H9 (cell line): ENCODE measurements around the gene TGFB1I1. TPM values are rescaled to one million over a fixed set of nuclear protein-coding genes. Genes with fewer than 3 reads are reported as not detected.

Source experiments
- DNase-seq: peaks from one replicate; pipeline ENCODE4 v3.0.0-alpha.2; 2017
- H2AFZ ChIP-seq: one replicate; pipeline ENCODE4 v1.6.1; 2013; ENCODE audit warnings: mild to moderate bottlenecking, low read length, control low read depth, moderate library complexity
- H2AK5ac ChIP-seq: 2 replicates; pipeline ENCODE4 v1.6.1; 2013; ENCODE audit warnings: low read length, control low read depth, mixed read lengths; ENCODE audit not compliant: insufficient read length
- H2BK120ac ChIP-seq: one replicate; pipeline ENCODE4 v1.6.1; 2013; ENCODE audit warnings: low read depth, mild to moderate bottlenecking, low read length, control low read depth, inconsistent platforms; ENCODE audit not compliant: poor library complexity, severe bottlenecking
- H2BK12ac ChIP-seq: 2 replicates; pipeline ENCODE4 v1.6.1; 2013; ENCODE audit warnings: low read length, control low read depth, mixed read lengths, low read depth; ENCODE audit not compliant: insufficient read length
- H2BK15ac ChIP-seq: 2 replicates; pipeline ENCODE4 v1.6.1; 2013; ENCODE audit warnings: low read depth, low read length, control low read depth
- H2BK20ac ChIP-seq: one replicate; pipeline ENCODE4 v1.6.1; 2013; ENCODE audit warnings: low read depth, mild to moderate bottlenecking, low read length, control low read depth, inconsistent platforms; ENCODE audit not compliant: poor library complexity, severe bottlenecking
- H2BK5ac ChIP-seq: 2 replicates; pipeline ENCODE4 v1.6.1; 2013; ENCODE audit warnings: low read length, control low read depth, mixed read lengths; ENCODE audit not compliant: insufficient read length
- H3K14ac ChIP-seq: 2 replicates; pipeline ENCODE4 v1.6.1; 2013; ENCODE audit warnings: low read length, control low read depth; ENCODE audit not compliant: insufficient read depth
- H3K18ac ChIP-seq: 2 replicates; pipeline ENCODE4 v1.6.1; 2013; ENCODE audit warnings: low read depth, mild to moderate bottlenecking, mixed read lengths, low read length, control low read depth; ENCODE audit not compliant: insufficient read length
- H3K23ac ChIP-seq: 2 replicates; pipeline ENCODE4 v1.6.1; 2013; ENCODE audit warnings: low read length, control low read depth, mixed read lengths, low read depth; ENCODE audit not compliant: insufficient read length
- H3K23me2 ChIP-seq: 2 replicates; pipeline ENCODE4 v1.6.1; 2013; ENCODE audit warnings: low read depth, mild to moderate bottlenecking, mixed read lengths, low read length, control low read depth; ENCODE audit not compliant: insufficient read length, poor library complexity, severe bottlenecking
- H3K27ac ChIP-seq: 2 replicates; pipeline ENCODE4 v1.5.1; 2013; ENCODE audit warnings: low read length, control low read depth, mixed read lengths, low read depth; ENCODE audit not compliant: insufficient read length
- H3K27me3 ChIP-seq: 2 replicates; pipeline ENCODE4 v1.6.1; 2013; ENCODE audit warnings: low read length, control low read depth, inconsistent platforms; ENCODE audit not compliant: insufficient read depth
- H3K4ac ChIP-seq: 2 replicates; pipeline ENCODE4 v1.6.1; 2013; ENCODE audit warnings: low read depth, mild to moderate bottlenecking, control low read depth, inconsistent platforms, low read length, moderate library complexity
- H3K4me1 ChIP-seq: 2 replicates; pipeline ENCODE4 v1.6.1; 2013; ENCODE audit warnings: low read length, control low read depth, inconsistent platforms; ENCODE audit not compliant: insufficient read depth
- H3K4me2 ChIP-seq: 2 replicates; pipeline ENCODE4 v1.6.1; 2013; ENCODE audit warnings: low read length, control low read depth, mixed read lengths; ENCODE audit not compliant: insufficient read length, insufficient read depth
- H3K56ac ChIP-seq: 2 replicates; pipeline ENCODE4 v1.6.1; 2013; ENCODE audit warnings: low read depth, mild to moderate bottlenecking, mixed read lengths, low read length, control low read depth; ENCODE audit not compliant: insufficient read length
- H3K79me1 ChIP-seq: 2 replicates; pipeline ENCODE4 v1.6.1; 2013; ENCODE audit warnings: low read depth, mild to moderate bottlenecking, moderate library complexity, low read length, control low read depth, inconsistent platforms; ENCODE audit not compliant: insufficient read depth, poor library complexity, severe bottlenecking
- H3K79me2 ChIP-seq: 2 replicates; pipeline ENCODE4 v1.6.1; 2013; ENCODE audit warnings: low read length, control low read depth, inconsistent platforms; ENCODE audit not compliant: insufficient read depth
- H3K9ac ChIP-seq: 2 replicates; pipeline ENCODE4 v1.6.1; 2013; ENCODE audit warnings: low read length, control low read depth, mixed read lengths; ENCODE audit not compliant: insufficient read length; ENCODE audit errors: extremely low read depth
- H3K9me3 ChIP-seq: one replicate; pipeline ENCODE4 v1.6.1; 2013; ENCODE audit warnings: low read depth, low read length, inconsistent platforms; ENCODE audit not compliant: control insufficient read depth
- H3T11ph ChIP-seq: one replicate; pipeline ENCODE4 v1.6.1; 2013; ENCODE audit warnings: mild to moderate bottlenecking, low read length, control low read depth, inconsistent platforms
- H4K20me1 ChIP-seq: one replicate; pipeline ENCODE4 v1.6.1; 2013; ENCODE audit not compliant: control insufficient read depth, insufficient read length, insufficient read depth
- H4K5ac ChIP-seq: 2 replicates; pipeline ENCODE4 v1.6.1; 2013; ENCODE audit warnings: low read depth, mild to moderate bottlenecking, mixed read lengths, low read length, control low read depth; ENCODE audit not compliant: insufficient read length
- H4K8ac ChIP-seq: replicated peaks from 2 replicates; pipeline ENCODE4 v1.6.1; 2013; ENCODE audit warnings: low read length, control low read depth, mixed read lengths, low read depth; ENCODE audit not compliant: insufficient read length
- H4K91ac ChIP-seq: 2 replicates; pipeline ENCODE4 v1.6.1; 2013; ENCODE audit warnings: low read depth, mild to moderate bottlenecking, moderate library complexity, mixed read lengths, low read length, control low read depth; ENCODE audit not compliant: insufficient read length
- H3K27ac Mint-ChIP-seq, 3 experiments: 2 replicates in 2 of 3; 3 replicates in 1 of 3; pipeline ENCODE4 v1.8.0; 2020 to 2021; ENCODE audit warnings: mixed read lengths in 3 of 3, mild to moderate bottlenecking in 1 of 3, moderate library complexity in 1 of 3
- H3K27me3 Mint-ChIP-seq: 2 replicates; pipeline ENCODE4 v1.8.0; 2021; ENCODE audit warnings: low read depth, mild to moderate bottlenecking, moderate library complexity, mixed read lengths
- H3K36me3 Mint-ChIP-seq, 3 experiments: 2 replicates in 2 of 3; 3 replicates in 1 of 3; pipeline ENCODE4 v1.8.0; 2020 to 2021; ENCODE audit warnings: low read depth in 3 of 3, mixed read lengths in 3 of 3; ENCODE audit not compliant: insufficient read depth in 1 of 3
- H3K4me1 Mint-ChIP-seq, 2 experiments: 2 replicates each; pipeline ENCODE4 v1.8.0; 2020; ENCODE audit warnings: mixed read lengths in 2 of 2
- H3K4me3 Mint-ChIP-seq, 2 experiments: 2 replicates in 1 of 2; 3 replicates in 1 of 2; pipeline ENCODE4 v1.8.0; 2020 to 2021; ENCODE audit warnings: mild to moderate bottlenecking in 2 of 2, mixed read lengths in 2 of 2, moderate library complexity in 1 of 2
- H3K9me3 Mint-ChIP-seq, 2 experiments: 2 replicates in 1 of 2; 3 replicates in 1 of 2; pipeline ENCODE4 v1.8.0; 2020; ENCODE audit warnings: mild to moderate bottlenecking in 2 of 2, mixed read lengths in 2 of 2, moderate library complexity in 1 of 2
- CTCF ChIP-seq: fragments of 200-600 bp; sonication (generic); conservative IDR thresholded peaks from 3 replicates; pipeline ENCODE4 v1.8.0; 2021; ENCODE audit warnings: antibody characterized with exemption, mild to moderate bottlenecking
- WGBS: extraction: QIAGEN DNeasy Blood & Tissue Kit; methylation state at CpG from one replicate; pipeline ENCODE4 v1.1.7; 2013; ENCODE audit warnings: missing lambda C conversion rate, low lambda C conversion rate, mixed read lengths; ENCODE audit not compliant: insufficient read length; ENCODE audit errors: extremely low coverage; 5-methylcytosine and 5-hydroxymethylcytosine counted together
- total RNA-seq: library from RNA; stranded (reverse); gene quantifications from 2 replicates; pipeline ENCODE4 v1.2.1, GENCODE V29; 2021

TGFB1I1 gene
- total RNA-seq, 1 experiment from 2014 or later: 15.4 TPM

- H2BK15ac ChIP-seq: no peak overlapping the region
- H4K91ac ChIP-seq: no peak overlapping the region
- H4K5ac ChIP-seq: no peak overlapping the region
- H3K18ac ChIP-seq: no peak overlapping the region
- H3K4me1 Mint-ChIP-seq: peaks cover 24 to 35% of the 10 kb centered on the region in 2 experiments
- H3K79me2 ChIP-seq: no peaks in the 10 kb centered on the region
- H3T11ph ChIP-seq: no peak overlapping the region
- no peak overlapping the region for H2BK5ac ChIP-seq
- no peaks in the 10 kb centered on the region for H4K20me1 ChIP-seq
- H3K23me2 ChIP-seq: no peaks in the 10 kb centered on the region
- H3K36me3 Mint-ChIP-seq: peaks cover 4 to 5% (median 4%) of the 10 kb centered on the region in 3 experiments; a peak in 6 of 7 replicates
- no peak overlapping the region for H2BK120ac ChIP-seq
- no peak for TF ChIP-seq CTCF
- H3K23ac ChIP-seq: no peak overlapping the region
- H3K56ac ChIP-seq: no peak overlapping the region
- no peak overlapping the region for H3K4me2 ChIP-seq
- H2BK20ac ChIP-seq: no peak overlapping the region
- no peak overlapping the region for H3K4me3 Mint-ChIP-seq
- H2BK12ac ChIP-seq: no peak overlapping the region
- no peak overlapping the region for H3K27ac ChIP-seq
- no peaks in the 10 kb centered on the region for H3K27me3 ChIP-seq
- H3K79me1 ChIP-seq: no peaks in the 10 kb centered on the region
- no peak overlapping the region for H3K14ac ChIP-seq
- H3K9me3 Mint-ChIP-seq: peaks cover 15 to 21% of the 10 kb centered on the region in 2 experiments
- no peaks in the 10 kb centered on the region for H3K9me3 ChIP-seq
- H3K4me1 ChIP-seq: no peaks in the 10 kb centered on the region
- H3K27ac Mint-ChIP-seq: no peak overlapping the region
- H3K27me3 Mint-ChIP-seq: peaks cover 4% of the 10 kb centered on the region
- no peak for DNase-seq
- H3K4ac ChIP-seq: no peak overlapping the region
- no peak overlapping the region for H4K8ac ChIP-seq
- no peak overlapping the region for H2AK5ac ChIP-seq
- WGBS: no CpG with 5 or more reads among the region's 6 CpGs
- no peak overlapping the region for H2AFZ ChIP-seq
- no peak overlapping the region for H3K9ac ChIP-seq
Measured at GRCh38 chr16:31513126-31513525, 41.2 kb downstream of the TGFB1I1 start.
